GM12892 (cell line): ENCODE data around the gene MAP2K5.

ENCODE experiments used
- POLR2A ChIP-seq: IDR thresholded peaks from 2 replicates; pipeline ENCODE4 v1.6.1; 2011; ENCODE audit warnings: low read depth, low read length, control low read depth
- POLR2AphosphoS5 ChIP-seq: IDR thresholded peaks from 2 replicates; pipeline ENCODE4 v1.6.1; 2011; ENCODE audit warnings: low read depth, low read length, control low read depth
- TAF1 ChIP-seq: IDR thresholded peaks from 2 replicates; pipeline ENCODE4 v1.6.1; 2011; ENCODE audit warnings: low read depth, mild to moderate bottlenecking, control low read depth, low read length, borderline replicate concordance

GRCh38 chr15:67824197-67824968, 281.9 kb downstream of the MAP2K5 start:
- TF ChIP-seq POLR2A (no peak), POLR2AphosphoS5 (no peak), TAF1 (no peak)
